Stimulated activated CD8-positive, alpha-beta memory T cell treated with anti-CD3 and anti-CD28 coated beads, Interleukin-7, amount 100 ng/mL, for 24 hours (primary cell): ENCODE results near the gene IFNLR1.
A peak's percentile ranks its signal among the peaks of the same experiment; 100 is the strongest.
"Not testable (repeated sequence)": the region's sequence is repeated elsewhere in the genome, so short reads cannot be mapped to it uniquely, and the experiment has no call there.

Source experiments
- DNase-seq: peaks from one replicate; pipeline ENCODE4 v3.0.0-alpha.2; 2020; ENCODE audit warnings: low read depth

IFNLR1 gene

DNA sequence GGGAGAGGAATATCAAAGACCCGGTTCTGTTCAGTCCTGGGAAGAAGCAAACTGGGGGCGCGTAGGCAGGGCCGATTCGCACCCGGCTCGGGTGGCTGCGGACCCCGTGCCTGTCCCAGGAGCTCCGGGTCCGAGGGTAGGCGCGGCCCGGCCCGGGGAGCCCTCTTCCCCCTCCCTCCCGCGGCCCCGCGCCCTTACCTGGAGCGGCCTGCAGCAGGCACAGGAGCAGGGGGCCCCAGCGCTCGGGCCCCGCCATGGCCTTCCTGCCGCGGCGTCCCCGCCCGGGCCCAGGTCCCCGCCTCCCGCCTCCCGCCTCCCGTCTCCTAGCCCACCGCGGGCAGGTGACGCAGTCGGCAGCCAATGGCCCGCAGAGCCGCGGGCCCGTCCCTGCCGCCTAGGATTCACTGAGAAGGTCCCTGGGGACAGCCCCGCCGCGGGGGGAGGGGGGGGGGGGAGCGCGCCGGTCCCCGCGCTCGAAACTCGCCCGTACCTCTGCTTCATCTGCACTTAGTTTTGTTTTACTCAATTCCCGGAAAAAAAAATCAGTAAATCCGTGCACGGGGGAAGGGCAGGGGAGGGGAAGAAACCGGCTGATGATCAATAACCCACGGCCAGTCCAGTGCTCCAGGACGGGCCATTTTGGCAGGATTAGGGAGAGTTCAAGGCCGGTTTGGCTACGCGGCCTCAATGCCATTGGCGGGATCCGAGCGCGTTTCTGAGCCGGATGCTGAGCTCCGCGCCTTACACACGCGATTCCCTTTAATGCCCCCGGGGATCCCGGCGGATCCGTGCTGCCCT, at the start of gene IFNLR1:
Gene IFNLR1 (minus strand): TSS at position 297 of the 798 bp plus-strand sequence. CDS start 41 bp downstream, at position 256.
- DNase-seq = peak; percentile 52

DNA sequence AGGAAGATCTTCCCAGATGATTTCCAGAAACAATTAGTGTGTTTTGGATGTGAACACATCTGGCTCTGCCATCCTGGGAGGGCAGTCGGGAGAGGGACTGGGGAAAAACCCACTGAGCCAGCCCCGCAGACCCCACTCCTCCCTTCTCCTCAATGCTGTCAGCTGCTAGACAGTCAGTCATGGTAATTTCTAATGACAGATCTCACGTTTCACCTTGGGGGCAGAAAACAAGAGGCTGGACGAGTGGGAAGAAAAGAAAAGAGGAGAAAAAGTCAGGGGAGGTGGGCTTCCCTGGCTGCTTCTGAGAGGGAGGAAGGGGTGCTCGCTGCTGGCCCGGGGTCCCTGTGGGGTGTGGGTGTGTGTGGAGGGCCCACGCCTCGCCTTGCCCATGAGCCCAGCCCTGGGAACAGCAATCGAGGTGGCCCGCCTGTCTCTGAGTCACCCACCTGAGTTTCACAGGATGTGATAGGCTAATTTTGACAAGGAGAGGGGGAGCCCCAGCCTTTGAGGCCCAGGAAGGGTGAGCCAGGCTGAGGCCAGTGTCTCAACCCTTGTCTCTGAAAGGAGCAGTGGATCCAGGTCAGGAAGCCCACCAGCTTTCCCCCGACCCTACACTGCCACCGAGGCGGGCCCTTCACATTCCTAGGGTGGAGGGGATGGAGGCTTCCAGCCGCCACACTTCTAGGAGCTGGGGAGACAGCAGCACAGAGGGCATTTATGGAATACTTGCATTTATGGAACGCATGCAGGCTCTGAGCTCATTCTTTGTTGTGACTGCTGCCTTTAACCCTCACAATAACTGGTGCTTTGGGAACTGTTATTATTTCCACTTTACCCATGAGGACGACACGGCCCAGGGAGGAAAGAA, 49.1 kb upstream of the IFNLR1 start:
- no peak for DNase-seq

GRCh38 chr1:24233684-24234600, 46.9 kb upstream of the IFNLR1 start:
- DNase-seq = no peak

GRCh38 chr1:24231701-24232100, 44.6 kb upstream of the IFNLR1 start:
- DNase-seq = no peak

DNA sequence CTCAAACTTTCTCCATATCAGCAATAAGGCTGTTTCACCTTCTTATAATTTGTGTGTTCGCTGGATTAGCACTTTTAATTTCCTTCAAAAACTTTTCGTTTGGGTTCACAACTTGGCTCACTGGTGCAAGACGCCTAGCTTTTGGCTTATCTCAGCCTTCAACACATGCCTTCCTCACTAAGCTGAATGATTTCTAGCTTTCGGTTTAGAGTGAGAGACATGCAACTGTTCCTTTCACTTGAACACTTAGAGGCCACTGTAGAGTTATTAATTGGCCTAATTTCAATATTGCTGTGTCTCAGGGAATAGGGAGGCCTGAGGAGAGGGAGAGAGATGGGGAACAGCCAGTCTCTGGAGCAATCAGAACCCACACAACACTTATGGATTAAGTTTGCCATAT, 41.2 kb upstream of the IFNLR1 start:
- no peak for DNase-seq

DNA sequence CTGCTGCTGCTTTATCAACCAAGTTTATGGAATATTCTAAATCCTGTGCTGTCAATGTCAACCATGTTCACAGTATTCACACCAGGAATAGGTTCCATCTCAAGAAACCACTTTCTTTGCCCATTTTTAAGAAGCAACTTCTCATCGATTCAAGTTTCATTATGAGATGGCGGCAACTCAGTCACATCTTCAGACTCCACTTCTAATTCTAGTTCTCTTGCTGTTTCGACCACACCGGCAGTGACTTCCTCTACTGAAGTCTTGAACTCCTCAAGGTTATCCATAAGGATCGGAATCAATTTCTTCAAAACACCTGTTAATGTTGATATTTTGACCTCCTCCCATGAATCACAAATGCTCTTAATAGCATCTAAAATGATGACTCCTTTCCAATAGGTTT, 39.7 kb upstream of the IFNLR1 start:
- DNase-seq = no peak

DNA sequence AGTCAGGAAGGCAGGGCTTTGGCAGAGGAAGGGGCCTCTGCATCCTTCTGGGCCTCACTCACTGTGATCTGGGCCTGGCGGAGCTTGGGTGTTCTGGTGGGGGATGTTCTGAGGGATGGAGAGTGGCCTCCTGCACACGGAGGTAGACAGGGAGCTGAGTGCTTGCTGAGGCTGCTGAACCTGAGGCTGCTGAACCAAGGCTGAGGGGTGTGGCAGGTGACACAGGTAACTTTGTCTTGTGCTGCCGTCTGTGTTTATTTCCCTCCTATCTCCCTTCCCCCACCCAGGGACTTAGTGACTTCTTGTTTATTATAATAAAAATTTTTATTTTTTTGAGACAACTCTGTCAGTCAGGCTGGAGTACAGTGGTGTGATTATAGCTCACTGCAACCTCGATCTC, 37.7 kb upstream of the IFNLR1 start:
- no peak for DNase-seq

- no peak for DNase-seq
Observed at GRCh38 chr1:24224086-24224485, 37.0 kb upstream of the IFNLR1 start.

DNA sequence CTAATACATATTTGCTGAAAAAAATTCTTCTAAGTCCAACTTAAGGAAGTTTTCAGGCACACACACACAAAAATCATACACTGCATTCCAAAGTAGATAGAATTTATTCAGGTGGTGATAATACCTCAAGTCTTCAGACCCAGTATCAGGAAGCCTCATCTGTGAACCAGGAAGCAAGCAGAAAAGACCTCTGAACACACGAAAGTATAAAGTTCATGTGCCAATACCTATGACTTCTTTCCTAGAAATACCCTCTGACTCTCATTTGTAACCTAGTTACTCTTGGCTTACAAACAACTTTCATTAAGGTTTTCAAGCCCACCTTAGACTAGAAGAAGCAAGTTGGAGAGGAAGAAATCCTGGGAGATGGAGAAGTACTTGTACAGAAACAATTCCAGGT, 35.7 kb upstream of the IFNLR1 start:
- no peak for DNase-seq

- DNase-seq = no peak
Observed at GRCh38 chr1:24222008-24222605, 35.0 kb upstream of the IFNLR1 start.

- no peak for DNase-seq
Observed at GRCh38 chr1:24221246-24221645, 34.2 kb upstream of the IFNLR1 start.

GRCh38 chr1:24216276-24217074, 29.4 kb upstream of the IFNLR1 start:
- no peak for DNase-seq

DNA sequence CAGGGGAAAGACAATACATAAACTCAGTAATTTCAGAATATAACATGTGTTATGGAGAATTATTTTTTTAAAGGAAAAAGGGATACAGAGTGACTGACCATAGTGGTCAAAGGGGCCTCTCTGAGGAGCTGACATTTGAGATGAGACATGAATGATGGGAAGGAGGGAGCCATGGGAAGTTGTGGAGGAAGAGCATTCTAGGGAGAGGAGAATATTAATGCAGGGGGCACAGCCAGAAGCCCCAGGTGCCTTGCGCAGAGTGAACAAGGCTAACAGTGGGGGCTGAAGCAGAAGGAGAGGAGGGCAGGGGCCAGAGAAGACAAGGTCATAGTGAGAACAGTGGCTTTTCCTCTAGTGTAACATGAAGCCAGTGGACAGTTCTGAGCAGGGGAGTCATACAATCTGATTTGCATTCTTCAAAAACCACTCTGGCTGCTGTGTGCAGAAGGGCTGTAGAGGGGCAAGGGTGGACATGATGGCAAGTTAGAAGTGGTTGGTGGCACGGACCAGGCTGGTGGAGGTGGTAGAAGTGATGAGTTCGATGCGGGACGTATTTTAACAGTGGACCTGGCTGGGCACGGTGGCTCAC, 28.2 kb upstream of the IFNLR1 start:
- no peak for DNase-seq

DNA sequence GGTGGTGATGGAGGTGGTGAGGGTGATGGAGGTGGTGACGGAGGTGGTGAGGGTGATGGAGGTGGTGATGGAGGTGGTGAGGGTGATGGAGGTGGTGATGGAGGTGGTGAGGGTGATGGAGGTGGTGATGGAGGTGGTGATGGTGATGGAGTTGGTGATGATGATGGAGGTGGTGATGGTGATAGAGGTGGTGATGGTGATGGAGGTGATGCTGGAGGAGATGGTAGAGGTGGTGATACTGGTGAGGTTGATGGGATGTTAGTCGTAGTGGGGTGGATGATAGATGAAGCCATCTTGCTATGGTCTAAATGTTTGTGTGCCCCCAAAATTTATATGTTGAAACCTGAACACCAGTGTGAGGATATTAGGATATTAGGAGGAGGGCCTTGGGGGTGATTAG, 25.3 kb upstream of the IFNLR1 start:
- no peak for DNase-seq

DNA sequence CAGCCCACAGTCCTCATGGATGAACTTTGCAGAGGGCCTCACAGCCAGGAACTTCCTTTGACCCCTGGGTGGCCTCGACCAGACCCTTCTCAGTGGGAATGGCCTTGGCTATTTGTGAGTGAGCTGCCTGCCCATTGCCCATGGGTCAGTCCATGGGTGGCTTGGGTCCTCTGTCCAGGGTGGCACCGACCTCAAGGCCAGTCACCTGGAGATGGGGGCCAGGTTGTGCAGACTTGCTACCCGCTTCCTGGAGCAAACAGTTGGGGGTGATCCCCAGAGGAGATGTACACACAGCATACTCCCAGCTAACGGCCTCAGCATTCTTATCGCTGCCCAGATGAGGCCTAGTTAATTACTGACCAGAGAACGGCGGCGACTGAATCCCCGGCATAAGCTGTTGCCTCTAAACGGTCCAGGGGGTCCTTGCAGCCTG, 23.1 kb upstream of the IFNLR1 start:
- DNase-seq = no peak

DNA sequence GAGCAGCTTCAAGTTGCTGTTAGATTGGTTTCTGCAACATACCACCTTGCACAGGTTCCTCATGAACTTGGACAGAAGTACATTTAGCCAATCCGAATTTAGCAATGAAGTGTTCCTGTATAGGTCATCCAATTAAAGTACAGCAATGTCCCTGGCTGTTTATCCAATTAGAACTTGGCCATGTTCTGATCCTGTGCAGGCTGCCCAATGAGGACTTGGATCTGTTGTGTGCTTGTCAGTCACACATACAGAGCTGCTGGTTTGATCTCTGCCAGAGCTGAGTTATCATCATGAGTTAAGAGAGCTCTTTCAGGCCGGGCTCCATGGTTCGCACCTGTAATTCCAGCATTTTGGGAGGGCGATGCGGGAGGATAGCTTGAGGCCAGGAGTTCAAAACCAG, 22.0 kb upstream of the IFNLR1 start:
- DNase-seq = no peak

- no peak for DNase-seq
Observed at GRCh38 chr1:24207709-24208108, 20.6 kb upstream of the IFNLR1 start.

DNA sequence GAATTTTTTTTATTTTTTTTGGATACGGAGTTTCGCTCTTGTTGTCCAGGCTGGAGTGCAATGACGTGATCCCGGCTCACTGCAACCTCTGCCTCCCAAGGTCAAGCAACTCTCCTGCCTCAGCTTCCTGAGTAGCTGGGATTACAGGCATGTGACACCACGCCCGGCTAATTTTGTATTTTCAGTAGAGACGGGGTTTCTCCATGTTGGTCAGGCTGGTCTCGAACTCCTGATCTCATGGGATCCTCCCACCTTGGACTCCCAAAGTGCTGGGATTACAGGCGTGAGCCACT, 20.3 kb upstream of the IFNLR1 start:
- not testable (repeated sequence) for DNase-seq

- no peak for DNase-seq
Observed at GRCh38 chr1:24206516-24207394, 19.7 kb upstream of the IFNLR1 start.

DNA sequence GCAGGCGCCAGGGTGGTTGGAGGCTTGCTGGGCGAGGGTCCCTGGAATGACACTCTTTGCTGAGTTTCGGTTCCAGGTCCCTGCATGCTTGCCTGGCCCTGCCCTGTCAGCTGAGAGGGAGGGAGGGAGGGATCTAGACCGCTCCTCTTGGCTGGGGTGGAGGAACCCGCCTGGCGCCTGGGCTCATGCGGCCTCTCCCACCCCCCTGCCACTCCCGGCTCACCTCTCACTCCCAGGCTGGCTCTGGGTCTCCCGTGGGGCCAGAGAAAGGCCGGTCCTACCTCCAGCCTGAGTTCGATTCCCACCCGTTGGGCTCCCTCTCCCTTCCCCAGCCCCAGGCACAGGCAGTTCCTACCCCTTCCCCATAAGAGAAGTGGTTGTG, 19.0 kb upstream of the IFNLR1 start:
- no peak for DNase-seq
